ENCODE results near the gene DLX2.

The DLX2 gene

DNA sequence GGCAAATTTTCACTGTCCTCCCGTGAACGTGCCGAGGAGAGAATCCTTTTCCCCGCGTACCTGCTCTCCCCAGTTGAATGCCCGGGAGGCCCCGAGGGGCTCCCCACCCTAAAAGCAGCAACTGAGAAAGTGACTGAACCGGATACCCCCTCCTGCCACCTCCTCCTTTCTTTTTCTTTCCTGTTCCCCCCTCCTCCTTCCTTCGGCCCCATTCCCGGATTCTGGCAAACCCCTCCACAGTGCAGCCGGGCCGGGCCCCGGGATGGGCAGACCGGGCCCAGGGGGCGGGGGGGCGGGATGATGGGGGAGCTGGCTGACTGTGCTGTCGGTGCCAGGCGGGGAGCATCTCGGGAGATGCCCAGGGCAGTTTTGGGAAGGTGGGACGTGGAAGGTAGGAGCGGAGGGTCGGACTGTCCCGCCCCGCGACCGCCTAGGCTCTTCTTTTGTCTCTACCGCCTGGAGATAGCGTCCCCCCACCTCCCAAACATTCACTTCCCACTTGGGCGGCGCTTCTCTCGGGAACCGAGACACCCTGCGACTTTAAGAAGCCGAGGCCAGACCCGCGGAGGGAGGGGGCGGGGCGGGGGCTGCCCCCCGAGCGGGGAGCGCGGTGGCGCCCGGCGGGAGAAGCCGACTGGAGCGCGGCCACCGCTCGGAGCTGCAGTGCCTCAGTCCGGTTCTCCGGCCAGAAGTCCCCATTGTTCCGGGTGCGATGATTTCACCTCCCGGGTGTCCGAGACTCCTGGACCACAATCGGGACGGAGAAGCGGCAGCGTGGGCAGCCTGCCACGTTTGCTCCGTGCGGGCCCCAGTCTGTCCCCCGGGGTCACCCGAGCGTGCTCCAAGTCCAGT, 8.2 kb downstream of the DLX2 start:
- DNase-seq (ENCODE audit: low spot score) = peak; percentile 53

DNA sequence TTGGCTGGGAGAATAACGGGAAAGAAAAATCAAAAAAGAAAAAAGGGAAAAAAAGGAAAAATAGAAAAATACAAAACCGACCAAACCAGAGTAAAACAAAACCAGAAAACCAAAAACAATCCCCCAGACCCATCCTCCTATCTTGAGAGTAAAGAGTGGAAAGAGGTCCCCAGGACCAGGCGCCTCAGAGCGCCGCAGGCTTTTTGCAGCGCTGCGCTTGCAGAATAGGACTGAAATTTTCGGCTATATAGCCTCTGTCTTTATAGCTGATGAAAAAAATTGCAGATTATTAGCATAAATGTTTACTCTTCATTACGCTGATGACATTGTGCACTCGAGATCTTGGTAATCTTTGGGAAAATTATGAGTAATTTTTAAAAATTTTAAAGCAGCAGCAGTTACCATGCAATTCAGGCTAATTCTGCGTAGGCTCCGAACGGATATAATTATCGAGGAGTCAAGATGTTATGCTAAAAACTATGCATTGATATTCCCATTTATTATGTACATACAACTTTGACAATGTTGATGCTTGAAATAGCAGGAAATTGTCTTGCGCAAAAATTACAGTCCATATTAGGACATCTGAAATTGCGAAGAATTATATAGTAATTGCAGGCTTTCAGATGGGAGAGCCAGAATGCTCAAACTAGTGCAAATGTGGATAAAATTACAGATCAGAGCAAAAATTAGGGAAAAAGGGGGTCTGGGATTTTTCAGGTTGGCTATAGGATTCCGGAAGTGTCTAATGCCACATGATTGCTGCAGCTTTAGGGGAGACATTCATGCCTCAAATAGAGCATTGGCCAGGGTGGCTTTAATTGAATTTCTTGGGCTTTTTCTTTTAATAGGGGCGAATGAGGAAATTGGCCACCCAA, 9.0 kb downstream of the DLX2 start:
- DNase-seq (ENCODE audit: low spot score) = no peak

DNA sequence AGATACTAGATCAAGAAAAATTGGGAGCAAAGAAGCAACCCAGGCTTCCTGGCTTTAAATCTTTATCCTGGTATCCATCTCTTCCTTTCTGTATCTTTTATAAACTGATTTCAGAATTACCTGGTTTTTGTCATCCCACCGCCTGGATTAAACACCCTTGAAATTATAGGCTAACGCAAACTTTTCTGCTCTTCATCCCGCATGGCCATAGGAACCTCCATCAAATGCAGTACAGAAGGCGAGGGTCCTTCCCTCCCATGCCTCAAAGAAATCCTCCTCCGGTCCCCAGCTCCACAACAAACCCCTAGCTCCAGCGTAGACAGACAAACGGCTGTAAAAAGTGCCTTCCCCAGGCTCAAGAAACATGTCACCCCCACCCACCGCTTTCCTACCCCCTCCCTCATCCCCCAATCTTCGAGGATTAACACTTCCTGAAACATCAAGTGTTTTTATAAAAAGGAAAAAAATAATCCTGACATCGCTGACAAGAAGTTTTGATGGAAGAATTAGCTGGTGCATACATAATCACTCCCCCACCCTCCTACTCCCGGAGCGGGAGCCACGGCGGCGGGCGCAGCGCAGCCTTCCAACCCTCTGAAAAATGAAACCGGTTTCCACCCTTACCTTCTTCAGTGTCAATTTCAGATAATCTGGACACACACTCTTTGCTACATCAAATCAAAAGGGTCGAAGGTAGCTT, 9.8 kb downstream of the DLX2 start:
- no peak for DNase-seq (ENCODE audit: low spot score)

DNA sequence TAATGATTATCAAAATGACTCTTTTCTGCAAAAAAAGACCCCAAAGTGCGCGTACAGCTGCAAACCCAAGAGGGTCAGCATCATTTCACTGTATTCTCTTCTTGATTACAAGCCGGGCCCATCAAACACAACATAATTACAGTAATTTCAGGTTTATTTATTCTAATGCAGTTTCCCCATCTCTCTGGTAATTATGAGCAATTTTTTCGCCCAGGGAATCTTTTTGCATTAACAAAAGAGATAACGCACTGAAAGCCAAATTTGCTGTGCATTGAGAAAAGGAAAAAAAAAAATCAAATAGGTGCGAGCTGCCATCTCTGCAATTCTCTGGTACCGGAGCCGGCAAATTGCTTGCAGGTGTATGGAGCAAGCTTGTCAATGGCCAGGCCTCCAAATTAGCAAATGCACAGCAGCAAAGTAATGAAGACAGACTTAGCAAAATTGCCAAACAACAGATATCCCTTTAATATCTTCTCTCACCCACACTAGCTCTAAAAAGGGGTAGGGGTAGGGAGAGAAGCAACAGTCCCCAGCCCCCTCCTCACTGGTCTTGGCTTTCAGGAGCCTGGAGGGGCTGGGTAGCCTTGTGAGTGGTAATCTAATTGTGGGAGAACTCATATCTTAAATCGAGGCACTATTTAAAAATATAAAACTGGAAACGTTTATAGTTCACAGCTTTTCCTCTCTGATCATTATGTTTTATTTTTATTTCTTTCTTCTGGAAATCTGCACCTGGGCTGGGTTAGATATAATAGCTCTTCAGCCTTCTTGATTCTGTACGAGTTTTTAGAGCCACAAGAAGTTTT, 10.7 kb downstream of the DLX2 start:
- DNase-seq (ENCODE audit: low spot score) = no peak

DNA sequence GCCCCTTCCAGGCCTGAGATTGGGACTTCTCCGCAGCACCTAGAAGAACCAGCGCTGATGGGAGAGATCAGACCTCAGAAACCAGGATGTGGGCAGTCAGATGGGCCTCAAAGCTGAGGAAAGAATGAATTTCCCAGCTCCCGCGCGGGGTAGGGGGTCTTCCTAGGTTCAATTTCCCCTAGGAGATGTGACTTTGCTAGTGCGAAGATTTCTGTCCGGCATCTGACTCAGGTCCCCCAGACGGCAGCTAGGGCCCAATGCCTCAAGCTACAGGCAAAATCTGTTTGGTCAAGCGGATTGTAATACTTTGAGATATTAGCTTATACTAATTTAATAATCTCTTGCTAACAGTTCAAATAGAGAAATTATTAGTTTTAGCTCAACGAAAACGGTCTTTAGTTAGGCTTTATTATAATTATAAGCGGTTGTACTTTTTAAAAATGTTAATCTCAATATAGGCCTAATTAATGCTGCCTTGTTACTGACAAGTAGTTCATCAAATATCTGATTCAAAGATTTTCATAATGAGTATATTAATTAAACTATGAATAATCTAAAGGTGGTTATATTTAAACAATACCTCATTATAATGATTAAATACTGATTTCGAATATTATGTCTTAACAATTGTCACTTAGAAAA, 11.6 kb downstream of the DLX2 start:
- DNase-seq (ENCODE audit: low spot score) = no peak

DNA sequence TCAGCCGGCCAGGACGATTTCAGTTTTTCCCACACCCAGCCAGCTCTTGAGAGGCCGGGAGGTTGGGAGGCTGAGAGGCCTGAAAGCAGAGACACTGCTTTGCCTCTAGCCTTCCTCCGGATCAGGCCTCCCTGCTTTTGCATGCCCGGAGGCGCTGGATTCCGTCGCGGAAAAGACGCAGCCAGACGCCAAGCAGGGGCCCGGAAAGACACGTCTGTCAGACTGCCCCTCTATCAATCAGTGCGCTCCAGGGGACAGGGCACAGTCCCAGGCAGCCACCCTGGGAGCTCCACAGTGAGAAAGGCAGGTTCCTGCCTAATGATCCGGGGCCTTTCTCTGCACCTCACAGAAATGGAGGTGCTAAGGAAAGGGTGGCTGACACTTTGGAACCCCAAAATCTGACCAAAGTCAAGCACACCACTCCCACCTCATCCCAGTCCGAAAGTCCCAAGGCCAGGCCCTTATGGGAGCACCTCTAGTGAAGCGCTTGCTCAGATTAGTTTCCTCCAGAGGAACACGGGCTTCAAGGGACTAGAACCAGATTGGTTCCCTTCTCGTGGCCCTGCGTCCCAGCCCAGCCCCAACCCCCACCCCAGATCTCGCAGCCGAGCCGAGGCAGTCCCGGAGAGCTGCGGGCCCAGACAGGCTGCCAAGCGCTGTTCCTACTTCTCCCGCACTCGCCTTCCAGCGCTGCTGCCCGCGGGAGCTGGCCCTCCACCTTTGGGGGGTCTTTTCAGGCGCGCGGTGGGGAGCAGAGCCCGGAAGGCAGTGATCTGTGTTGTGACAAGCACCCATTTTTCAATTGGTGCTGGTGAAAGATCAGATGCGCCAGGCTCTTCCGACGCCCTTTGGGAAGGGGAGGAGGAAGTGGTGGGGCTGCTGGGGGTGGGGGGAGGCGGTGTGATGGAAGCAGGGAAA, 12.4 kb downstream of the DLX2 start:
- DNase-seq (ENCODE audit: low spot score) = peak; percentile 25

DNA sequence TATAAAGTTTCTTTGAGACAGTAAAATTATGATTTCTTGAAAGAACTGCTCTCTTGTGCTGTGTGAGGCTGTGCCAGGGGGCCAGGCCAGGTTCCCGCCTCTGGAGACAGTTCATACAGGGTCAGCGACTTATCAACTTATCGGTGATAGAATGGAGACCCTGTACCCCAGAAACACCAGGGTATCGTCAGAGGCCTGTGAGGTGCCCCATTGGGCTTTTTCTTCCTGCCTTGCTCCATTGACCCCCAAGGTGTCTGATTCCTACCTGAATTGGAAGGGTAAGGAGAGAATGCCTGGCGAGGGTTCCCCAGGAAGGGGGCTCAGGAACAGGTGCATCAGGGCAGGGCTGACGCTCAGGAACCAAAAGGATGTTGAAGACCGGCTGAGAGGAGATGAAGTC, 13.1 kb downstream of the DLX2 start:
- DNase-seq (ENCODE audit: low spot score) = no peak

DNA sequence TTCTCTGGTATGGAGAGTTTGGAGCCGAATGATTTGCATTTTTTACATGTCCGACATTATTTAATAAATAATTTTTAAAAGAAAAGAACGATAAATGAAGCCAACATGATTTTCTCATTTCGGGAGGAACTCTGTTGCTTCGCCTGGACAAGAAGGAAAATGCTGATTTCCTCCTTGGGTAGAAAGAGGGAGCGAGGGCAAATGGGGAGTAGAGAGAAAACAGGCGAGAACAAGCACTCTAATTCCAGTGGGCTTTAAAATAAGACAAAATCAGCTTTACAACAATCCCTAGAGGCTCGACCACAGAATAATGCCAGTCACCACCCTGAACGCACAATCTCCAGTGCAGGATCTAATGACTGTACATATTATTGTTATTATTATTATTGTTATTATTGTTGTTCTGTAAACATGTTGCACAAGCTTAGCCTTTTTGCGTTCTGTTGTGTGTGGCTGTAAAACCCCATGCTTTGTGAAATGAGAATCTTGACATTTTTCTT, 13.6 kb downstream of the DLX2 start:
- DNase-seq (ENCODE audit: low spot score) = no peak

DNA sequence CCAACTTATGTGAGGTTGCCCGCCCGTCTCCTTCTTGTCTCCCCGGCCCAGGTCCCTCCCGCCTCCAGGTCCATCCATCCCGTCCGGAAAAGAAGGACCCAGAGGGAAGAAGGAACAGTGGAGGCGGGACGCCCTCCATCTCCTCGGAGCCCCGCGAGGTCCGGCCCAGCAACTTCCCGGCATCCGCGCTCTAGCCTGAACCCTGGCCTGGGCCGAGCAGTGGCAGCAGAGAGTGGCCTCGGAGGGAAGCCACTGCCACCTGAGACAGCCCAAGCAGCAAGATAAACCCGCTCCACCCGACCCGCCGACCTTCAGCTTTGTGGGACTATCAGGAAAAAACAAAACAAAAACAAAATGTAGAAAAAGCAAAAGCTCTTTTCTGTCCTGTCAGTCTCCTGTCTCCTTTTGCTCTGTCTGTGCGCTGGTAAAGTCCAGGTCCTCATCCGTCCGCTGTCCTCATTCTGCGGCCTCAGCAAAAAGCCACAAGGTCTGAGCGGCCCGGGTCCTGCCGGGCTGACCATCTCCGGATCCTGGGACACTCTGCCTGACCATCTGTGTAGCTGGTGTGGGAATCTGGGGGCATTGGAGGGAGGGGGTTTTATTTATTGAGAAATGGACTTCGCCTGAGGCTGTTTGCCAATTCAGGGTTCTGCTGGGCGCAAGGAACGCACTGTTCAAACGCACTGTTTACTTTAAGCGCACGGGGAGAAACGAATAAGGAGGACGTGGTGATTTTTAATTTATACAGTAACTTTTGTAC, 14.3 kb downstream of the DLX2 start:
- DNase-seq (ENCODE audit: low spot score) = no peak

DNA sequence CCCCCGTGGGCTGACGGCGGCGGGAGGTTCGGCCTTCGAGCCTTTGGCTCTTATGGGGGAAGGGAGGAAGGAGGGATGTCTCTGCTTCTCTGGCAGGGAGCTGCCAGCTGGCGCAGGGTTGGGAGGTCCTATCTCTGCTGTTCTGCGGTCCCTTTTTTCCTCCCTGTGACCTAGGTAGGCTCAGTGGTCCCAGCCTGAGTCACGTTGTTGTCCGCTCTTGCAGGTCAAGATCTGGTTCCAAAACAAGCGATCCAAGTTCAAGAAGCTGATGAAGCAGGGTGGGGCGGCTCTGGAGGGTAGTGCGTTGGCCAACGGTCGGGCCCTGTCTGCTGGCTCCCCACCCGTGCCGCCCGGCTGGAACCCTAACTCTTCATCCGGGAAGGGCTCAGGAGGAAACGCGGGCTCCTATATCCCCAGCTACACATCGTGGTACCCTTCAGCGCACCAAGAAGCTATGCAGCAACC, 14.9 kb downstream of the DLX2 start:
- no peak for DNase-seq (ENCODE audit: low spot score)

DNA sequence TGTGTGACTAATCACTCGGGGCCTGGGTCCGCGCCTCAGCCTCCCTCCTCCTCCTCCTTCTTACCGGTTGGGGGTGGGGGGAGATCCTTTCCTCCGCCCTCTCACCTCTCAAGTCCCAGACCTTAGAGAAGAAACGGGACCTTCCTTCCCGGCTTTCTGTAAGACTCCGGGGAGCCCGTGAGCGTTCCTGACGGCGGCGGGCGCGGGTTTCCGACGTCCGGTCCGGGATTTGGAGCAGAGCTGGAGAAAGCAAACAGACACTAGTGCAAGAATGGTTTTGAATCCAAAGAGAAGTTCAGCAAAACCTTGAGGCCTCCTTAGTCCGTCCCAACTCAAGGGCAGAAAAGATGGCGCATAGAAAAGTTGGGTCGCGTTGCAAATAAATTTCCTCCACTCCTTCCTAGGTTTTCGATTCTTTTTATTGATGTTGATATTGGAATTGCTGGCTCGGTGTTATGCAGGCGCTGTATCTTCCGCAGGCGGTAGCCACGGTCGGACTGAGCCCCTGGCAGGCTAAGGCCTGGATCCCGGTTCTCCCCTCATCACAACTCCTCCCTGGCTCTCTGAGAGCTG, 15.4 kb downstream of the DLX2 start:
- peak; percentile 31 for DNase-seq (ENCODE audit: low spot score)

DNA sequence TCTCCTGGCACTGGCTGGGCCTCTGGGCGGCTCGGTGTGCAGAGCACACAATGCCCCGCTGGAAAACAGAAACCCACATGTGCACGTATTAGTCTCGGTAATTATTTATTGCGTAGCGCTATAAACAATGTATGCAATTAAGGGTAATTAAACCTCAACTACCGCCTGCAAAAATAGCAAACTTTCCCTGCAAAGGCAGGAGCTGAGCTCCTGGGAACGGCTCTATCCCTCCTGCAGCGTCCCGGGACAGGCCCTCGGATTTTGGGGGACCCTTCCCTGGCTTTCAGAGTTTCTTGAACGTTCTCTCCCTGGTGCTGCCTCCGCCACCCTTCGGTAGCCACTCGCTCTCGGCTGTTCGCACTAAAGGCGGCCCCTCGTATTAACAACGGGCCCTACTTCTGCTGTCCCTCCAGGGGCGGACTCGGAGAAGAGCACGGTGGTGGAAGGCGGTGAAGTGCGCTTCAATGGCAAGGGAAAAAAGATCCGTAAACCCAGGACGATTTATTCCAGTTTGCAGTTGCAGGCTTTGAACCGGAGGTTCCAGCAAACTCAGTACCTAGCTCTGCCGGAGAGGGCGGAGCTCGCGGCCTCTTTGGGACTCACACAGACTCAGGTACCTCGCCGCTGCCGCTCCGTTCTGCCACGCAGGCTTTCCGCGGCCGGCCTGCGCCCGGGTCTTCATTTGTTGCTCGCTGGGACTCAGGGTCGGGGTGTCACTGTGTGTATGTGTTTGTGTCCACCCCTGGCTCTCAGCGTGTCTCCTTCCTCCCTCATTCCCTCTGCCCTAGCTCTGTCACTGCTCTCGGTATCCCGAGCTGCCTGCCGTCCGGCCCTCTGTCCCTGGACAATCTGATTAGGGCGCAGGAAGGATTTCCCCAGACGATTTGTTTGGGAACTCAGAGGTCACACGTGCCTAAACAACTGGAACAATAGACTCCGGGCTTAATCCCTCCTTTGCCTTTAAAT, 16.2 kb downstream of the DLX2 start:
- DNase-seq (ENCODE audit: low spot score) = peak; percentile 27

DNA sequence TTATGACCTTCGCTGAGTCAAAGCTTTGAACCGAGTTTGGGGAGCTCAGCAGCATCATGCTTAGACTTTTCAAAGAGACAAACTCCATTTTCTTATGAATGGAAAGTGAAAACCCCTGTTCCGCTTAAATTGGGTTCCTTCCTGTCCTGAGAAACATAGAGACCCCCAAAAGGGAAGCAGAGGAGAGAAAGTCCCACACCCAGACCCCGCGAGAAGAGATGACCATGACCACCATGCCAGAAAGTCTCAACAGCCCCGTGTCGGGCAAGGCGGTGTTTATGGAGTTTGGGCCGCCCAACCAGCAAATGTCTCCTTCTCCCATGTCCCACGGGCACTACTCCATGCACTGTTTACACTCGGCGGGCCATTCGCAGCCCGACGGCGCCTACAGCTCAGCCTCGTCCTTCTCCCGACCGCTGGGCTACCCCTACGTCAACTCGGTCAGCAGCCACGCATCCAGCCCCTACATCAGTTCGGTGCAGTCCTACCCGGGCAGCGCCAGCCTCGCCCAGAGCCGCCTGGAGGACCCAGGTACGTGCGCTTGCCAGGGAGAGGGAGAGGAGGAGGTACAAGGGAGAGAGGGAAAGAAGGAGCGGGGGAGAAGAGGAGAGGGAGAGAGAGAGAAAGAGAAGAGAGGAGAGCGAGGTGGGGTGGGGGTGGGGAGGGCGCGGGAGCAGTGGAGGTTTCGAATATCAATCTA, 17.1 kb downstream of the DLX2 start, which contains the start of gene DLX1:
DLX1 (plus strand) TSS at position 48 of the 700 bp plus-strand sequence; CDS start at position 219, 171 bp downstream.
- DNase-seq (ENCODE audit: low spot score) = peak; percentile 41

DNA sequence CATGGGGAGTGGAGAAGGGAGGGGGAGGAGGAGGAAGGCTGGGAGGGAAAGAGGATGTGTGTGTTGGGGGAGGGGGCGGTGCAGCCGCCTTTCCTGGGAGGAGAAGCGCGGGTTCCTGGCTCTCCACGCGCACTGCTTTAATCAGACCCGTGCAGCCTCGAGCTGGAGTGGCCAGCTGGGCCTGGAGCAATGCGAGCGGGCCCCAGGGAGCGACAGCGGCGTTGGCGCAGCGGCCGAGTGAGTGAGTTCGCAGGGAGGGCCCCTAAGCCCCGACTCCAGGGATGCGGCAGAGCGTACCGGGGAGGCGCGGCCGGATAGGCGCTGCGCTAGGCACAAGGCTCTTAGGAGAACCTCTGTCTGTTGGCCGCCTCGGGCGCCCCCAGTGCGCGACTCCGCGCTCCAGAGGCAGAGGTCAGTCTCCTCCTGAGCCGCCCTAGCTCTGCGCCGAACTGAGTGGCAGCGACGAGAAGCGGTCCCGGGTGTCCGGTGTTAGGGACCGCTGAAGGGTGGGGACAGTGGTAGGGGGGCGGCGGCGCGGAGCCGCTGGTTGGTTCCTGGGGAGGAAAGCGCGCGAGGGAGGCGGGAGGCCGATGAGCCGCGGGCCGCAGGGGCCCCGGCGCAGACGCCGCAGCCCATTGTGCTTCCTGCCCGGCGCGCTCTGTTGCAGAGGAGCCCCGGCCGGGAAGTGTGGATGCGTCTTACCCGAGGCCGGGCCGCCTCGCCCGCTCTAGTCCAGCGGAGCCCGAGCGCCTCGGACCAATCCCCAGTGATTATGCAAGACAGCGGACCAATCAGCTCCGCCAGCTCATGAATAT, 17.8 kb downstream of the DLX2 start:
- DNase-seq (ENCODE audit: low spot score) = peak; percentile 86

DNA sequence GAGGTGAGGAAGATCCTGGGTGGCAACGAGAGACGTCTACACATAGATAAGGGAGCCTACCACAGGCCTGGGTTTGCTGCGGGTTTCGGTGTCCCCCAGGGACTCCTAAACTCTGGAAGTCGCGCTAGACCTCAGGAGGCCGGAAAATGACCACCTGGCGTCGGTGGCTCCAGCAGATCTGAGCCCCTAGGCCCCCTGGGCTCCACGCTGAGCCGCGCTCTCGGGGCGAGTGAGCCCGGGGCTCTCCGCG, 18.4 kb downstream of the DLX2 start:
- no peak for DNase-seq (ENCODE audit: low spot score)
